Panc1 (cell line): ENCODE data around the gene CPLX3. TPM values are rescaled to one million over a fixed set of nuclear protein-coding genes. Genes with fewer than 3 reads are reported as not detected.

Source experiments
- ATAC-seq: fragments of 200-7000 bp; cut with Tn5 transposase; 2 replicates; pipeline ENCODE4 v1.9.1; 2020; ENCODE audit warnings: mild to moderate bottlenecking, moderate library complexity
- BruUV-seq: library from RNA; stranded (reverse); fragments of 400-500 nt; replicated peaks from 2 replicates; lab custom pipeline; 2021; lab: Mats Ljungman, UMichigan
- CTCF ChIA-PET: fragments of 300-600 bp; sonication (Branson Sonifier 250); formaldehyde crosslinking; loops from one replicate; lab custom pipeline; 2022; ENCODE audit warnings: antibody characterized with exemption; lab: Charles Lee
- POLR2A ChIA-PET: fragments of 300-600 bp; sonication (Branson Sonifier 250); formaldehyde crosslinking; loops from one replicate; lab custom pipeline; 2022; ENCODE audit warnings: antibody characterized with exemption; lab: Charles Lee
- DNase-seq: peaks from one replicate; pipeline ENCODE4 v3.0.0-alpha.2; 2010; ENCODE audit warnings: low read depth, low spot score
- H3K27ac ChIP-seq: 2 replicates; pipeline ENCODE4 v1.5.1; 2011; ENCODE audit warnings: mild to moderate bottlenecking, low read length, inconsistent platforms
- H3K27me3 ChIP-seq: fragments of 200-500 bp; sonication (Bioruptor generic); 2 replicates; pipeline ENCODE4 v1.6.0; 2014; ENCODE audit warnings: low read length, inconsistent platforms; ENCODE audit not compliant: control insufficient read depth, insufficient read depth
- H3K36me3 ChIP-seq: fragments of 200-500 bp; sonication (Bioruptor generic); 2 replicates; pipeline ENCODE4 v1.5.1; 2014; ENCODE audit warnings: inconsistent platforms, mild to moderate bottlenecking, low read length, moderate library complexity; ENCODE audit not compliant: control insufficient read depth, insufficient read depth
- H3K4me1 ChIP-seq: 2 replicates; pipeline ENCODE4 v1.5.1; 2011; ENCODE audit warnings: inconsistent platforms, mild to moderate bottlenecking, low read length, moderate library complexity; ENCODE audit not compliant: control insufficient read depth, insufficient read depth
- H3K4me3 ChIP-seq, 2 experiments: 2 replicates each; pipeline ENCODE4 v1.5.1; 2011 to 2012; ENCODE audit warnings: low read depth in 2 of 2, low read length in 2 of 2, mild to moderate bottlenecking in 2 of 2, inconsistent platforms in 1 of 2, moderate library complexity in 1 of 2
- H3K9me3 ChIP-seq: fragments of 200-500 bp; sonication (Bioruptor generic); 2 replicates; pipeline ENCODE4 v1.5.1; 2014; ENCODE audit warnings: low read depth, mild to moderate bottlenecking, inconsistent platforms, low read length, moderate library complexity; ENCODE audit not compliant: control insufficient read depth, insufficient read depth
- POLR2AphosphoS5 ChIP-seq: IDR thresholded peaks from 2 replicates; pipeline ENCODE4 v1.6.1; 2012; ENCODE audit warnings: mild to moderate bottlenecking, low read depth, low read length, moderate library complexity
- SIN3A ChIP-seq: IDR thresholded peaks from 2 replicates; pipeline ENCODE4 v1.6.1; 2012; ENCODE audit warnings: low read depth, mild to moderate bottlenecking, low read length, moderate library complexity, borderline replicate concordance; ENCODE audit not compliant: insufficient read depth
- TCF7L2 ChIP-seq: IDR thresholded peaks from 2 replicates; pipeline ENCODE4 v1.6.1; 2011; ENCODE audit warnings: mild to moderate bottlenecking, low read depth, low read length, inconsistent platforms
- in situ Hi-C: cut with HindIII; loops from 2 replicates; pipeline ENCODE4 v1.10.0; 2016; ENCODE audit warnings: low sequenced_read_pairs, low pct_unique_long_range_greater_than_20kb
- intact Hi-C: fragments of 100-400 bp; cut with micrococcal nuclease; formaldehyde crosslinking; loops from one replicate; pipeline ENCODE4 v1.10.0; 2022; ENCODE audit not compliant: unreplicated experiment
- total RNA-seq: library from RNA; stranded (reverse); gene quantifications from one replicate; pipeline ENCODE4 v1.2.1, GENCODE V29; 2021; ENCODE audit not compliant: unreplicated experiment
- TF ChIP-seq, protein P1 (sequence below): fragments of 450-650 bp; IDR thresholded peaks from 2 replicates; pipeline ENCODE4 v1.5.1; 2017; ENCODE audit warnings: mild to moderate bottlenecking
- TF ChIP-seq, protein P2 (sequence below), 2 experiments: IDR thresholded peaks; 2 replicates each; pipeline ENCODE4 v1.6.1; 2011 to 2012; ENCODE audit warnings: low read depth in 2 of 2, control low read depth in 1 of 2, low read length in 1 of 2, mild to moderate bottlenecking in 1 of 2, moderate library complexity in 1 of 2; ENCODE audit not compliant: insufficient read depth in 1 of 2

The CPLX3 gene
- total RNA-seq, 1 experiment from 2014 or later, result not detected

DNA sequence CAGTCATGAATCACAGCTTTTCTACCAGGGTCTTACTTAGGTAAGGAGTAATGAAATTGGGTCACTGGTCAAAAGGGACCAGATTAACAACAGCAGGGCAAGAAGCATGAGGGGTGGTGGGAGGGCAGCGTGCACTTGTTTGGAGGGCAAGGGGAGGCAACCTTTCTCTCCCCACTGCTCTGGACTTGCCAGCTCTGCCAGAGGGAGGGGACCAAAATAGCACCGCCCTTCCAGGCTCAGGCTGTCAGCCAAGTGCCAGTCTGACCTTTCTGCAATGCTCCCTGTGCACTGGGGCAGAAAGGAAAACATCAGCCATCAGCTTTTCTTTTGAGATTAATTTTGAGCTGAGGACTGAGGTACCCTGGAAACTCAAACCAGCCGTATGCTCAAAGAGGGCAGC is 21.0 kb downstream of the CPLX3 start:
- in situ Hi-C loops, result no loop called here
- no TSS peak for BruUV-seq
- CTCF ChIA-PET, result interaction anchor here (0.7 kb wide), 1 partner anchor 11 kb away, joined by 11 read pairs; no protein-coding TSS in a partner anchor
- no peak overlapping the region for H3K4me3 ChIP-seq
- H3K27me3 ChIP-seq, result no peaks in the 10 kb centered on the region
- DNase-seq (no peak), ATAC-seq (no peak)
- intact Hi-C loops, result no loop called here
- H3K27ac ChIP-seq, result no peak overlapping the region
- peaks cover 6% of the 10 kb centered on the region for H3K4me1 ChIP-seq
- H3K36me3 ChIP-seq, result no peaks in the 10 kb centered on the region; the same call in 1 of the 2 replicates
- no peaks in the 10 kb centered on the region for H3K9me3 ChIP-seq
- TF ChIP-seq POLR2AphosphoS5, result no peak
- TF ChIP-seq SIN3A, result no peak
- TF ChIP-seq, protein P1, sequence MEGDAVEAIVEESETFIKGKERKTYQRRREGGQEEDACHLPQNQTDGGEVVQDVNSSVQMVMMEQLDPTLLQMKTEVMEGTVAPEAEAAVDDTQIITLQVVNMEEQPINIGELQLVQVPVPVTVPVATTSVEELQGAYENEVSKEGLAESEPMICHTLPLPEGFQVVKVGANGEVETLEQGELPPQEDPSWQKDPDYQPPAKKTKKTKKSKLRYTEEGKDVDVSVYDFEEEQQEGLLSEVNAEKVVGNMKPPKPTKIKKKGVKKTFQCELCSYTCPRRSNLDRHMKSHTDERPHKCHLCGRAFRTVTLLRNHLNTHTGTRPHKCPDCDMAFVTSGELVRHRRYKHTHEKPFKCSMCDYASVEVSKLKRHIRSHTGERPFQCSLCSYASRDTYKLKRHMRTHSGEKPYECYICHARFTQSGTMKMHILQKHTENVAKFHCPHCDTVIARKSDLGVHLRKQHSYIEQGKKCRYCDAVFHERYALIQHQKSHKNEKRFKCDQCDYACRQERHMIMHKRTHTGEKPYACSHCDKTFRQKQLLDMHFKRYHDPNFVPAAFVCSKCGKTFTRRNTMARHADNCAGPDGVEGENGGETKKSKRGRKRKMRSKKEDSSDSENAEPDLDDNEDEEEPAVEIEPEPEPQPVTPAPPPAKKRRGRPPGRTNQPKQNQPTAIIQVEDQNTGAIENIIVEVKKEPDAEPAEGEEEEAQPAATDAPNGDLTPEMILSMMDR, result no peak
- no peak for TF ChIP-seq TCF7L2
- POLR2A ChIA-PET, result interaction anchor here (0.6 kb wide), 1 partner anchor 14 kb away, joined by 6 read pairs; no protein-coding TSS in a partner anchor

DNA sequence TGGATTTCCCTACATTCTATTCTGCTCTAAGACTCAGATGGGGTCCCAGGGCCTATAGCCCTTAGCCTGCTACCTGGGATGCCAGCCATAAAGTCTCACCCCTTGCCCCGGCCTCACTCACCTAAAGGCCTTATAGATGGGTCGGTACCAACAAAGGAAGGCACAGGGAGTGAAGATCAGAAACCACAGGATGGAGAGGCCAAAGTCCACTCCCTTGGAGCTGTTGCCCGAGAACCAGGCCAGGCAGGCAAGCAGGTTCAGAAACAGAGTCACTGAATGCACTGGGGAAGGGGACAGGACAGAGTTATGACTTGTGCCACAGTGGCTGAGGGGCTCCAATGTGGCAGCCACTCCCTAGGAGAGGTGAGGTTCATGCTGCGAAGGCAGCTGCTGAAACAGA is 24.0 kb downstream of the CPLX3 start:
- Histone ChIP-seq H3K4me3 (no peak overlapping the region), H3K27me3 (no peaks in the 10 kb centered on the region), H3K36me3 (peaks cover 2% of the 10 kb centered on the region), H3K9me3 (no peaks in the 10 kb centered on the region), H3K4me1 (no peaks in the 10 kb centered on the region), H3K27ac (no peak overlapping the region)
- DNase-seq (no peak), ATAC-seq (no peak)
- ChIA-PET POLR2A (no interaction called here), CTCF (no interaction called here)
- intact Hi-C loops, result no loop called here
- in situ Hi-C loops, result no loop called here
- no peak for TF ChIP-seq POLR2AphosphoS5
- TF ChIP-seq, protein P2, sequence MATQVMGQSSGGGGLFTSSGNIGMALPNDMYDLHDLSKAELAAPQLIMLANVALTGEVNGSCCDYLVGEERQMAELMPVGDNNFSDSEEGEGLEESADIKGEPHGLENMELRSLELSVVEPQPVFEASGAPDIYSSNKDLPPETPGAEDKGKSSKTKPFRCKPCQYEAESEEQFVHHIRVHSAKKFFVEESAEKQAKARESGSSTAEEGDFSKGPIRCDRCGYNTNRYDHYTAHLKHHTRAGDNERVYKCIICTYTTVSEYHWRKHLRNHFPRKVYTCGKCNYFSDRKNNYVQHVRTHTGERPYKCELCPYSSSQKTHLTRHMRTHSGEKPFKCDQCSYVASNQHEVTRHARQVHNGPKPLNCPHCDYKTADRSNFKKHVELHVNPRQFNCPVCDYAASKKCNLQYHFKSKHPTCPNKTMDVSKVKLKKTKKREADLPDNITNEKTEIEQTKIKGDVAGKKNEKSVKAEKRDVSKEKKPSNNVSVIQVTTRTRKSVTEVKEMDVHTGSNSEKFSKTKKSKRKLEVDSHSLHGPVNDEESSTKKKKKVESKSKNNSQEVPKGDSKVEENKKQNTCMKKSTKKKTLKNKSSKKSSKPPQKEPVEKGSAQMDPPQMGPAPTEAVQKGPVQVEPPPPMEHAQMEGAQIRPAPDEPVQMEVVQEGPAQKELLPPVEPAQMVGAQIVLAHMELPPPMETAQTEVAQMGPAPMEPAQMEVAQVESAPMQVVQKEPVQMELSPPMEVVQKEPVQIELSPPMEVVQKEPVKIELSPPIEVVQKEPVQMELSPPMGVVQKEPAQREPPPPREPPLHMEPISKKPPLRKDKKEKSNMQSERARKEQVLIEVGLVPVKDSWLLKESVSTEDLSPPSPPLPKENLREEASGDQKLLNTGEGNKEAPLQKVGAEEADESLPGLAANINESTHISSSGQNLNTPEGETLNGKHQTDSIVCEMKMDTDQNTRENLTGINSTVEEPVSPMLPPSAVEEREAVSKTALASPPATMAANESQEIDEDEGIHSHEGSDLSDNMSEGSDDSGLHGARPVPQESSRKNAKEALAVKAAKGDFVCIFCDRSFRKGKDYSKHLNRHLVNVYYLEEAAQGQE (IDR thresholded peaks at IDR 0.05; ENCODE audit: insufficient read depth in 1 of 2, low read depth in 2 of 2, low read length in 1 of 2), result no peak
- TF ChIP-seq SIN3A, result no peak
- TF ChIP-seq, protein P1, result no peak
- TF ChIP-seq TCF7L2, result no peak
- no TSS peak for BruUV-seq
